Activated naive CD4-positive, alpha-beta T cell treated with anti-CD3 and anti-CD28 coated beads, Interleukin-2, amount 50 U/mL, for 24 hours (primary cell): ENCODE data around the gene PDRG1.
"Not testable (repeated sequence)": the region's sequence is repeated elsewhere in the genome, so short reads cannot be mapped to it uniquely, and the experiment has no call there.

Experiments used
- H3K27ac Mint-ChIP-seq: one replicate; pipeline ENCODE4 v1.8.0; 2021; ENCODE audit warnings: mild to moderate bottlenecking, mixed read lengths
- H3K27me3 Mint-ChIP-seq: one replicate; pipeline ENCODE4 v1.8.0; 2021; ENCODE audit warnings: mixed read lengths
- H3K36me3 Mint-ChIP-seq: one replicate; pipeline ENCODE4 v1.8.0; 2021; ENCODE audit warnings: mixed read lengths
- H3K4me1 Mint-ChIP-seq: one replicate; pipeline ENCODE4 v1.8.0; 2021; ENCODE audit warnings: mixed read lengths
- H3K4me3 Mint-ChIP-seq: one replicate; pipeline ENCODE4 v1.8.0; 2021; ENCODE audit warnings: mild to moderate bottlenecking, mixed read lengths
- H3K9me3 Mint-ChIP-seq: one replicate; pipeline ENCODE4 v1.8.0; 2021; ENCODE audit warnings: mixed read lengths

PDRG1 gene

DNA sequence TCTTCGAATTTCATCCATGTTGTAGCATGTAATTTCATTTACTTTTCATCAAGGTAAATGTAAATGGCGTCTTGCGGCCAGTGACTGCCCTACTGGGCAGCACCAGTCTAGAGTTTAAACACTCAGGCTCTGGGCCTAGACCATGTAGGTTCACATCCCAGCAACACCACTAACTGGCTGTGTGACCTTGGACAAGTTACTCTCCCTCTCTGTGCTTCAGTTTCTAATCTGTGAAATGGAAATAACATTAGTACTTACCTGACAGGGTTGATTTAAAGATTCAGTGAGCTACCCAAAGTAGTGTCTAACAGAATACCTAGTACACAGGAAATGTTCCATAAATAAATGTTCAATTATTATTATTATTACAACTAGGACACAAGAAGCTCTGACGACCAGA lies 29.3 kb downstream of the PDRG1 start:
- no peaks in the 10 kb centered on the region for H3K36me3 Mint-ChIP-seq
- H3K4me3 Mint-ChIP-seq = no peak overlapping the region
- H3K9me3 Mint-ChIP-seq = no peaks in the 10 kb centered on the region
- peaks cover 6% of the 10 kb centered on the region for H3K27me3 Mint-ChIP-seq
- H3K4me1 Mint-ChIP-seq = no peaks in the 10 kb centered on the region
- H3K27ac Mint-ChIP-seq = no peak overlapping the region

- Mint-ChIP-seq H3K9me3 (no peaks in the 10 kb centered on the region), H3K27ac (no peak overlapping the region), H3K4me1 (no peaks in the 10 kb centered on the region), H3K36me3 (no peaks in the 10 kb centered on the region), H3K4me3 (no peak overlapping the region), H3K27me3 (peaks cover 6% of the 10 kb centered on the region)
These were observed 29.7 kb downstream of the PDRG1 start for GRCh38 chr20:31922181-31922580.

GRCh38 chr20:31921480-31921879 lies 30.4 kb downstream of the PDRG1 start:
- H3K36me3 Mint-ChIP-seq, H3K27me3 Mint-ChIP-seq, H3K4me3 Mint-ChIP-seq, H3K27ac Mint-ChIP-seq, H3K4me1 Mint-ChIP-seq, H3K9me3 Mint-ChIP-seq: not testable (repeated sequence)

DNA sequence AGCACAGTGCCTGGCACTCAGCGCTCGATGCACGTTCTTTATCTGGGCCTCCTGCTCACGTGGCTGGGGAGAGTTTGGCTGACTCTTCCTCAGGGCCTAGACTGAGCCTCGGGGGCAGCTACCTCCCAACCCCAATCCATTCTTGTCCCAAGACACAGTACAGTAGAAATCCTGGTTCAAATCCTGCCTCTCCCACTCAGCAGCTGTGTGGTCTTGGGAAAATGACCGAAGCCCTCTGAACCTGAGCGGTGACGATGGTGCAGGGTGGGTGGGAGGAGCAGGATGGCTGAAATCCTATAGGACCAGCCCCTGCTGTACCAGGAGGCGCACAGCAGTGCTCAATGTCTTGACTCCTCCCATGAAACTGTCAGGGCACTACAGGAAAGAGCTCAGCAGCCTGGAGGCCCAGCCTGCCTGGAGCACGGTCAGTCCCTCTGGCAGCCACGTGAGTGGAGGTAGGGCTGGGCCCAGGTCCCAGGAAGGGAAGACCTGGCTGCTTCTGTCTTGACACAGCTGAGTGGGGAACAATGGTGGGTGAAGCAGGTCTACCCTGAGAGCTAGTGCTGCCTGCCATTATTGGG lies 31.5 kb downstream of the PDRG1 start:
- Mint-ChIP-seq H3K27me3 (peaks cover 6% of the 10 kb centered on the region), H3K9me3 (no peaks in the 10 kb centered on the region), H3K4me1 (no peaks in the 10 kb centered on the region), H3K27ac (no peak overlapping the region), H3K4me3 (no peak overlapping the region), H3K36me3 (no peaks in the 10 kb centered on the region)

DNA sequence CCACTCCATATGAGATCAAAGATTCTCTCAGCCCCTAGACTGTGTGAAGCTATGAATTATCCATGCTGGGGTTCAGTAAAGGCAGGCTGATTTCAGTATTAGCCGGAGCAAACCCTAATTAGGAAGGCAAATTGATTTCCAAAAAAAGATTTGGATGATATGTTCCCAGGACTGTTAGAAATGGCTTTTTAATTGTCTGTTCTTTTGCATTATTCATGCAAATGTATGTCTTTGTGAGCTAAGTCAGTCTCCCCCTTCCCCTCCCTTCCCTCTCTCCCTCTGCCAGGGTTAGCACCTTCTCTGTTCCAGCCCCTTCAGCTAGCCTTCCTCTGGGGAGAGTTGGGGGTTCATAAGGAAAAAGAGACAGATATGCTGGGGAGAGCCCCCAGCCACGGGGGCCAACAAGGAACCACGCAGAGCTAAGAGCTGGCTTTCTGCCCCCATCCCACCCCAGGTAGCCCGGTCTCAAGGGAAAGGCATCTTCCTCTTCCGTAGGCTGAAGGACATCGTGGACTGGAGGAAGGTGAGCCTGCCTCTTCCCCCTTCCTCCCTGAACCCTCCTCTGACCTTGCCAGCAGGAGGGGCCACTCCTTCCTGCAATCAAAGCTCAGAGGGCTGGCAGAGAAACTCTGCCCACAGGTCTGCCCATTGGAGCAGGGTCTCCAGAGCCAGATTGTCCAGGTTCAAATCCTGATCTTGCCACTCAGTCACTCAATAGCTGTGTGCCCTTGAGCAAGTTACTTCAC lies 32.3 kb downstream of the PDRG1 start:
- H3K27me3 Mint-ChIP-seq = peaks cover 4% of the 10 kb centered on the region
- no peak overlapping the region for H3K27ac Mint-ChIP-seq
- H3K4me3 Mint-ChIP-seq = no peak overlapping the region
- H3K36me3 Mint-ChIP-seq = no peaks in the 10 kb centered on the region
- H3K9me3 Mint-ChIP-seq = no peaks in the 10 kb centered on the region
- H3K4me1 Mint-ChIP-seq = no peaks in the 10 kb centered on the region

DNA sequence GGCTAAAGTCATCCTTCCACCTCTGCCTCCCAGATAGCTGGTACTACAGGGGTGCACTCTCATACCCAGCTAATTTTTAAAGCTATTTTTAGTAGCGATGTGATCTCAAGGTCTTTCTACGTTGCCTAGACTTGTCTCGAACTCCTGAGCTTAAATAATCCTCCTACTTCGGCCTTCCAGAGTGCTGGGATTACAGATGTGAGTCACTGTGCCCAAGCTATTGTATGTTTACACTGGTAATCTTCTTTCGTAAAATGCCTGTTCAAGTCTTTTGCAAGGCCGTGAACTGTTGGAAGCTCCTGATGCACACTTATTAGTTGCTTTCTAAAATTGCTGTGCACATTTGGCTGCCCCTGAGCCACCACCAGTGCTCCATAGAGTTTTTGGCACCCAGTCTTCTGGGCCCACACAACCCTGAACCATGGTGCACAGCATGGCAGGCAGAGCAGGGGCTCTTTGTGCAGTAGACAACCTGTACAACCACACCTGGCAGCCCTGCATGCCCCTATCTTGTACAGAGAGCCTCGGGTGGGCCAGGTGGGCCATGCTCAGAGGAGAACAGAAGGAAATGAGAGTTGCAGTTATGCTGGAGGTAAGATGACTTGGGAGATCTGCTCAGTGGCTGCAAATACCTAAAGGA lies 33.3 kb downstream of the PDRG1 start:
- no peak overlapping the region for H3K4me3 Mint-ChIP-seq
- no peaks in the 10 kb centered on the region for H3K4me1 Mint-ChIP-seq
- no peaks in the 10 kb centered on the region for H3K9me3 Mint-ChIP-seq
- H3K27me3 Mint-ChIP-seq = peaks cover 2% of the 10 kb centered on the region
- H3K27ac Mint-ChIP-seq = no peak overlapping the region
- H3K36me3 Mint-ChIP-seq = no peaks in the 10 kb centered on the region

DNA sequence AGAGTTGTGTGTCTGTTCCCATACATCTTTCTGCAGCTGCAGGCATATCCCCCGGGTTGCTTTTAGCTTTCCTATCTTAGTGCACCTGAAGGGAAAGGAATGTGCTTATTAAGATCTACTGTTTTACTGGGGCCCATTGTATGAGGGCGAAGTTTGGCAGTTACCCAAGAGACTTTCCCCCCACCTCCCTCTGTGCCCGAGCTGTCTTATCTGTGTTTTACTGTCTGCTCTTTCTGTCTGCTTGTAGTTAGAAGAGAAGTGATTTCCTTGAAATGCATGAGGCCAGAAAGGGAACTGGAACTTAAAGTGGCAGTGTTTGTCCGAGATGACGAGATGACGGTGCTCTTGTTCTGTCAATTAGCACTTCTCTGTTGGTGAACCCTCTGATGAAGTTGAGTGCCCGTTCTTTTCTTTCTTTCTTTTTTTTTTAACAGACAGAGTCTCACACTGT lies 33.9 kb downstream of the PDRG1 start:
- not testable (repeated sequence) for H3K27ac Mint-ChIP-seq, H3K27me3 Mint-ChIP-seq, H3K36me3 Mint-ChIP-seq, H3K9me3 Mint-ChIP-seq, H3K4me3 Mint-ChIP-seq, H3K4me1 Mint-ChIP-seq

- H3K27me3 Mint-ChIP-seq = peaks cover 2% of the 10 kb centered on the region
- no peaks in the 10 kb centered on the region for H3K9me3 Mint-ChIP-seq
- no peak overlapping the region for H3K27ac Mint-ChIP-seq
- H3K36me3 Mint-ChIP-seq = no peaks in the 10 kb centered on the region
- no peaks in the 10 kb centered on the region for H3K4me1 Mint-ChIP-seq
- no peak overlapping the region for H3K4me3 Mint-ChIP-seq
These were observed 35.1 kb downstream of the PDRG1 start for GRCh38 chr20:31916708-31917107.

DNA sequence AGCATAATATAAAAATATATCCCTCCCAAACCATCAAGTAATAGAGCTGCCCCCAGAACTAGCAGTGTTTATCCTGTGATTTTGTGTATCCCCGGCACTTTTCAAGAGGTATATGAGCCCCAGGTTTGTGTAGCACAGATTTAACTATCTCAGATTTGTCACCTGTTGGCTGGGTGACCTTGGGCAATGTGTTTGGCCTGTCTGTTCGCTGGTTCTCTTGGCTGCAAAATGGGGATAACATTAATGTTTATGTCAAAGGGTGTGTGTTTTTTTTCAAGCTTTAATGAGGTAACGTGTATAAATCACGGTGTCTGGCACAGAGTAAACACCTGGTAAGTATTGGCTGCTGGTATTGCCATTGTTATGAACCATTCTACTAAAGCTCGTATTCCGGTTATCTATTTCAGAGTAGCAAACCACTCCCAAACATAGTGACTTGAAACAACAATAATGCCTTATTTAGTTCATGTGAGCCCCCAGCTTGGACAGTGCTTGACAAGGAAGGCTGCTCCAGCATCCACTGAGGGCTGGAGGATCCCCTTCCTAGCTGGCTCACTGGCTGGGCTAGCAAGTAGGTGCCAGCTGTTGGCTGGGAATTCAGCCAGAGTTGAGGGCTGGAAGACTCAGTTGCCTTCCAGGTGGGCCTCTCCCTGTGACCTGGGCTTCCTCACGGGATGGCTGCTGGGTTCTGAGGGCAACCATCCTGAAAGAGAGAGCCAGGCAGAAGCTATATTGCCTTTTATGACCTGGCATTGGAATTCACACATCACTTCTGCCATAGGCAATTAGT lies 36.2 kb downstream of the PDRG1 start:
- Mint-ChIP-seq H3K27me3 (peaks cover 2% of the 10 kb centered on the region), H3K4me3 (no peak overlapping the region), H3K4me1 (no peaks in the 10 kb centered on the region), H3K27ac (no peak overlapping the region), H3K36me3 (no peaks in the 10 kb centered on the region), H3K9me3 (no peaks in the 10 kb centered on the region)

DNA sequence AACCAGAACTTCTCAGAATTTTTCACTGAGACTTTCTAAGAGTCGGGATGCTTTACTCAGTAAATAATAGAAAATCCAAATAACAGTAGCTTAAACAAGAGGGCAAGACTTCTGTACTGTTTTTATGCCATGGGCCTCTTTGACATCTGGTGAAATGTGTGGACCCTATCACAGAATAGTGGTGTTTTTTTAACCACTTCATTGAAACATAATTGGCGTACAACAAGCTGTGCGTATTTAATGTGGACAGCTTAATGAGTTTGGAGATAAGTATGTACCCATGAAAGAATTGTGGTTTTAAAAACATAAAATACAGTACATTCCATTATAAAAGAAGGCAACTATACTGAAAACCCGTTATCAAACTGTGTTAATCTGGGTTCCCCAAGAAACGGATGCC lies 37.7 kb downstream of the PDRG1 start:
- peaks cover 2% of the 10 kb centered on the region for H3K27me3 Mint-ChIP-seq
- H3K4me1 Mint-ChIP-seq = no peaks in the 10 kb centered on the region
- no peaks in the 10 kb centered on the region for H3K9me3 Mint-ChIP-seq
- no peaks in the 10 kb centered on the region for H3K36me3 Mint-ChIP-seq
- H3K27ac Mint-ChIP-seq = no peak overlapping the region
- no peak overlapping the region for H3K4me3 Mint-ChIP-seq

DNA sequence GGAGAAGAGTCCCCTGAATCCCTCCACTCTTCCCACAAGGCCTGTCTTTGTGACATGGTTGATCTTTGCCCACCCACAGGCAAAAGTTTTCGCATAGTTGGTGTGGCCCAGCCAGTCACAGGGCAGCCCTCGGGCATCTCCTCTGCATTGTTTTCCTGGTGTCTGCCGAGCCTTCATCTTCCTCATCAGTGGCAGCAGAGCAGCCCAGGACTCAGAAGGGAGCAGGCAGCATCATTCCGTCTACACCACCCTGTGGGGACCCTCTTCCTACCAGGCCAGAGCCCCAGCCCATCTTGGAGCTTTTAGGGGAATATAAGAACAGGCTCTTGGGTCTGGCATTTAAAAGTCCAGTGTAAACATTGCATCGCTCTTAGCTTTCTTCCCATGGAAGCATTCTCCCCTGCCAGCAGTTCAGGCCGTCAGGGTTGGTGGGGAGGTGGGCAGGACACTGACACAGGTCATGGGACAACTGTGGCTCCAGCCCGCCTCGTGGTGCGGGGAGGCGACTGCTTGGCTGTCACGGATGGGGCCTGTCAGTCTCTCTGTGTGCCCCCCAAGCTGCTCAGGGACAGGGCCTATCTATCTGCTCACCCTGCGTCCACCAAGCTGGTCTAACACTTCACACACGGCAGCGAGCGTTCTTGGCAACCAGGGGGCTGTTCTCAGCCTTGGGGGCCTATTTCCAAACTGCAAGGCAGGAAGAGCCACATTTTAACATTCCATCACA lies 38.3 kb downstream of the PDRG1 start:
- Mint-ChIP-seq H3K4me1 (no peaks in the 10 kb centered on the region), H3K27me3 (peaks cover 2% of the 10 kb centered on the region), H3K36me3 (no peaks in the 10 kb centered on the region), H3K4me3 (no peak overlapping the region), H3K9me3 (no peaks in the 10 kb centered on the region), H3K27ac (no peak overlapping the region)

- Mint-ChIP-seq H3K9me3 (no peaks in the 10 kb centered on the region), H3K27me3 (no peaks in the 10 kb centered on the region), H3K4me3 (no peak overlapping the region), H3K36me3 (no peaks in the 10 kb centered on the region), H3K4me1 (no peaks in the 10 kb centered on the region), H3K27ac (no peak overlapping the region)
These were observed 41.6 kb downstream of the PDRG1 start for GRCh38 chr20:31910071-31910803.

DNA sequence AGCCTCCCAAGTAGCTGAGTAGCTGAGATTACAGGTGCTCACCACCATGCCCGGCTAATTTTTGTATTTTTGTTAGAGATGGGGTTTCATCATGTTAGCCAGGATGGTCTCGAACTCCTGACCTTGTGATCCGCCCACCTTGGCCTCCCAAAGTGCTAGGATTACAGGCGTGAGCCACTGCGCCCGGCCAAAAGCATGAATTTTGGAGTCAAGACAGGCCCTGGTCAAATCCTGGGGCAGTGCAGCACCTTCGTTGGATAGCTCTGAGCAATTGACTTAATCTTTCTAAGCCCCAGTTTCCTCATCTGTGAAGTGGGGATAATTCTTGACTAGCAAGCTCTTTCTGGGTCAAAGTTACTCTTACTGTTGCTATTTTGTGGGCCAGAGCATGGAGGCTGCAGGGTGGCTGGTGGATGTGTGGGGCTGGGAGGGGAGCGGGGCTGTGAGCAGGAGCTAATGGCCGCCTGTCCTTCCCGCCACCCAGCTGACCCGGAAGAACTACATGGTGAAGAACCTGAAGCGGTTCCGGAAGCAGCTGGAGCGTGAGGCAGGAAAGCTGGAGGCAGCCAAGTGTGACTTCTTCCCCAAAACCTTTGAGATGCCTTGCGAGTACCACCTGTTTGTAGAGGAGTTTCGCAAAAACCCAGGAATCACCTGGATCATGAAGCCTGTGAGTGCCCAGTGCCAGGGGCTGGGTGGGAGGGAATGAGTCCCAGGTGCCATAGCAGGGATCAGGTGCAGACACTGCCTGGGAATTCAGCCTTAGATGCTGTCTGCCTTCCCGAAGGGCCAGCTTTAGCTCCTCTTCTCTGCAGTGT lies 42.4 kb downstream of the PDRG1 start:
- Mint-ChIP-seq H3K4me1 (no peaks in the 10 kb centered on the region), H3K36me3 (no peaks in the 10 kb centered on the region), H3K27ac (no peak overlapping the region), H3K4me3 (no peak overlapping the region), H3K9me3 (no peaks in the 10 kb centered on the region), H3K27me3 (peaks cover 1% of the 10 kb centered on the region)

DNA sequence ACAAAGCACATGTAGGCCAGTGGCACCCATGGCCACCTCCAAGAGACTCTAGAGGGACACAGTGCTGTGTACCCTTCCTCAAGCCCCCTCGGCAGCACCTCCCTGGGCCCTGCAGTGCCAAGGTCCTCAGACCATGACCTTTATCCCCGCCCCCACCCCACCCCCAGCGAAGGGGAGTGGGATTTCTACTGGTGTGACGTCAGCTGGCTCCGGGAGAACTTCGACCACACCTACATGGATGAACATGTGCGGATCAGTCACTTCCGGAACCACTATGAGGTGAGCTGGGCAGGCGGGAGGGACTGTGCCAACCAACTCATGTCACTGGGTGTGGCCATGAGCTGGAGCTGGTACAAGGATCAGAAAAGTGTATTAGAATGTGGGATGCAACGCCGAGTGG lies 43.4 kb downstream of the PDRG1 start:
- Mint-ChIP-seq H3K9me3 (no peaks in the 10 kb centered on the region), H3K27ac (no peak overlapping the region), H3K27me3 (peaks cover 2% of the 10 kb centered on the region), H3K36me3 (no peaks in the 10 kb centered on the region), H3K4me1 (no peaks in the 10 kb centered on the region), H3K4me3 (no peak overlapping the region)
